Measurements from ENCODE around the gene NR3C2. TPM values are rescaled to one million over a fixed set of nuclear protein-coding genes. Genes with fewer than 3 reads are reported as not detected.
A peak's percentile ranks its signal among the peaks of the same experiment; 100 is the strongest.
"Not testable (repeated sequence)": the region's sequence is repeated elsewhere in the genome, so short reads cannot be mapped to it uniquely, and the experiment has no call there.

Gene NR3C2
- total RNA-seq, 1 donor from 2014 or later: 26.2 TPM

GRCh38 chr4:148101790-148102189 is 340.4 kb downstream of the NR3C2 start:
- intact Hi-C loops (cut with DNase I): no loop called here
- DNase-seq (ENCODE audit: low spot score): no peak
- no peak for ATAC-seq

GRCh38 chr4:148101235-148101634 is 341.0 kb downstream of the NR3C2 start:
- no peak for ATAC-seq
- DNase-seq (ENCODE audit: low spot score): no peak
- intact Hi-C loops (cut with DNase I): no loop called here

DNA sequence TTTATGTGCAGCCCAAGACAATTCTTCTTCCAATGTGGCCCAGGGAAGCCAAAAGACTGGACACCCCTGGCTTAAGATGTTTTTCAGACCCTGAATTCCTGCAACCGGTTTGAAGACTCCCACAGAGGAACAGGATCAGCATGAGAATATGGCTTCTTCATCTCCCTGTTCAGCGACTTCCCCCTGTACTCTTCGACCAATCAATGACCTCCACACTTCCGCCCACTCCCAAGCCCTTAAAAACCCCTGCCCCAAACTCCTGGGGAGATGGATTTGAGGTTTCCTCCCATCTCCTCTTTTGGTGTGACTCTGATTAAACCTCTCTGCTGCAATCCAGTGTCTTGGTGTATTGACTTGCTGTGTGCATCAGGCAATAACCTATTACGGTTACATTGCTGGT is 344.4 kb downstream of the NR3C2 start:
- ATAC-seq (no peak), DNase-seq (ENCODE audit: low spot score) (no peak)
- intact Hi-C loops (cut with DNase I): no loop called here

DNA sequence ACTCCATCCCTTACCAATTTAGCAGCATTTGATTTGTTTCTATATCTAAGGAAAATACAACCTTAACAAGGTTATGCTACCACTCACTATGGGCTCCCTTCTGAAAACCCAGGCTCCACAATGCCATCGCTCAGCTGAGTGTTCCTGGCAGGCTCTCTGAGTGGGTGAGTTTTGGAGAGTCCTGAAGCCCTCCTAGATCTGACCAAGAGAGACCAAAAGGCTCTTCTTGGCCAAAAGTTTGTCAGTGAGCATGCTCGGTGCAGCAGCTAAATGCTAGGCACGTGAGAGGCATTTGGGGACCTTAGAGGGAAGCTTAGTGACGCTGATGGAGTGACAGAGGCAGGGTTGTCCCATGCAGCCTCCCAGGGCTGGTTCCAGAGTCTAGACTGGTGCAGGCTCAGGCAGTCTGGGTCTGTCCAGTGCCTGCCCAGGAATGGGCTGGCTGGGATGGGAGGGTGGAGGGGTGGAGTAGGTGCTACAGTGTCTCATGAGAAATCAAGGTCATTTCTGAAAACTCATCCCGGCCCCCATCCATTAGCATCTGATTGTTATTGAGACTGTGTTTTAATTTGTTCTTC is 346.8 kb downstream of the NR3C2 start:
- DNase-seq (ENCODE audit: low spot score): no peak
- no peak for ATAC-seq
- intact Hi-C loops (cut with DNase I): no loop called here

DNA sequence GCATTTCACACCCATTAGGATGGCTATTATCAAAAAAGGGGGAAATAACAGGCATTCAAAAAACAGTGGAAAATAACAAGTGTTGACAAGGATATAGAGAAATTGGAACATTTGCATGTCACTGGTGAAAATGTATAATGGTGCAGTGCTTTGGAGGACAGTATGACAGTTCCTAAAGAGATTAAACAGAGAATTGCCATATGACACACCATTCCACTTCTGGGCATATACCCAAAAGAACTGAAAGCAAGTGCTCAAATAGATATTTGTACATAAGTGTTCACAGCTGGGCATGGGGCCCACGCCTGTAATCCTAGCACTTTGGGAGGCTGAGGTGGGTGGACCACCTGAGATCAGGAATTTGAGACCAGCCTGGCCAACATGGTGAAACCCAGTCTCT is 348.1 kb downstream of the NR3C2 start:
- intact Hi-C loops (cut with DNase I): no loop called here
- ATAC-seq (no peak), DNase-seq (ENCODE audit: low spot score) (no peak)

GRCh38 chr4:148093065-148093464 is 349.1 kb downstream of the NR3C2 start:
- intact Hi-C loops (cut with DNase I): no loop called here
- ATAC-seq: no peak
- DNase-seq (ENCODE audit: low spot score): no peak

- intact Hi-C loops (cut with DNase I): no loop called here
- no peak for DNase-seq (ENCODE audit: low spot score)
- ATAC-seq: no peak
Observed at GRCh38 chr4:148092316-148093014, 349.7 kb downstream of the NR3C2 start.

- DNase-seq (ENCODE audit: low spot score) (no peak), ATAC-seq (no peak)
- intact Hi-C loops (cut with DNase I): no loop called here
Observed at GRCh38 chr4:148091896-148092295, 350.3 kb downstream of the NR3C2 start.

- peak; percentile 34 for ATAC-seq
- intact Hi-C loops (cut with DNase I): no loop called here
- DNase-seq (ENCODE audit: low spot score): no peak
Observed at GRCh38 chr4:148090503-148091476, 351.4 kb downstream of the NR3C2 start.

- intact Hi-C loops (cut with DNase I): no loop called here
- DNase-seq (ENCODE audit: low spot score) (no peak), ATAC-seq (peak; percentile 23)
Observed at GRCh38 chr4:148090029-148090428, 352.2 kb downstream of the NR3C2 start.

- intact Hi-C loops (cut with DNase I): no loop called here
- DNase-seq (ENCODE audit: low spot score): no peak
- ATAC-seq: peak; percentile 40
Observed at GRCh38 chr4:148089624-148090023, 352.6 kb downstream of the NR3C2 start.

DNA sequence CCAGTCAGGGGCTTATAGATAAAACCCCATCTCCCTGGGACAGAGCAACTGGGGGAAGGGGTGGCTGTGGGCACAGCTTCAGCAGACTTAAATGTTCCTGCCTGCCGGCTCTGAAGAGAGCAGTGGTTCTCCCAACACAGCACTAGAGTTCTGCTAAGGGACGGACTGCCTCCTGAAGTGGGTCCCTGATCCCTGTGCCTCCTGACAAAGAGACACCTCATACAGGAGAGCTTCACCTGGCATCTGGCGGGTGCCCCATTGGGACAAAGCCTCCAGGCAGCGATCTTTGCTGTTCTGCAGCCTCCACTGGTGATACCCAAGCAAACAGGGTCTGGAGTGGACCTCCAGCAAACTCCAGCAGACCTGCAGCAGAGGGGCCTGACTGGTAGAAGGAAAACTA is 359.1 kb downstream of the NR3C2 start:
- intact Hi-C loops (cut with DNase I); ATAC-seq; DNase-seq (ENCODE audit: low spot score): not testable (repeated sequence)

DNA sequence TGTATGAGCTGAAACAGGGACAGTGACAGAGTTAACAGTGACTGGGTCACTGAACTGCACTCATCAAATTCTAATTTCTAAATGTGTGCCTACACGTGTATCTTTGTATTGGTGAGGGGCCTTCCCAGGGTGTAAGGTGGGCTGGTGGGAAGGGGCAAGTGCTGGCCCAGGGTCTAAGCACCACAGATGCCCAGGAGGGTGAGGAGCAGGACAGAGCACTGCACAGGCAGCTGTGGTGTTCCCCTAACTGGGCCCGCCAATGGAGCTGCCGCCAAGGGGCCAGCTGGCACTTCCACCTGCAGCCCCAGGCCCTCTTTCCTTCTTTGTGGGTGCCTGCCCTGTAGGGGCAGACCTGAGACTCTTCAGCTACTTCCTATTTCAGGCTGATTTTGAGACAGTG is 360.5 kb downstream of the NR3C2 start:
- peak; percentile 46 for ATAC-seq
- intact Hi-C loops (cut with DNase I): no loop called here
- no peak for DNase-seq (ENCODE audit: low spot score)

DNA sequence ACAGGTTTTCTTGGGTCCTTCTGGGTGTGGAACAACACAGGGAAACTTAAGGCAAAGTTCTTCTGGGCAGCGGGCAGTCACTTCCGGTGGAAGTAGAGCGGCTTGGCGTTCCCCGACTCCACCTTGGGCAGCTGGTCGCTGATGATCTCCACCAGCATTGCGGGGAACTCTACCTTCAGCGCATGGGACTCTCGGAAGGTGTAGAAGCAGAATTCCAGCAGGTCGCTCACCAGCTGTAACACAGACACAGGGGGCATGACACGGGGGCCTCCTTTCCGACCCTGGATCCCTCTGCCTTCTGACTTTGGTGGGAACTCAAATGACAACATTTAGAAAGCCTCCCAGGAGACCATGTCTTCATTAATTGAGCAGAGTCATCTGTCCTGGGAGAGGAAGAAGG is 360.9 kb downstream of the NR3C2 start:
- no peak for DNase-seq (ENCODE audit: low spot score)
- no peak for ATAC-seq
- intact Hi-C loops (cut with DNase I): no loop called here

GRCh38 chr4:148079961-148080360 is 362.3 kb downstream of the NR3C2 start:
- ATAC-seq (no peak), DNase-seq (ENCODE audit: low spot score) (no peak)
- intact Hi-C loops (cut with DNase I): no loop called here

DNA sequence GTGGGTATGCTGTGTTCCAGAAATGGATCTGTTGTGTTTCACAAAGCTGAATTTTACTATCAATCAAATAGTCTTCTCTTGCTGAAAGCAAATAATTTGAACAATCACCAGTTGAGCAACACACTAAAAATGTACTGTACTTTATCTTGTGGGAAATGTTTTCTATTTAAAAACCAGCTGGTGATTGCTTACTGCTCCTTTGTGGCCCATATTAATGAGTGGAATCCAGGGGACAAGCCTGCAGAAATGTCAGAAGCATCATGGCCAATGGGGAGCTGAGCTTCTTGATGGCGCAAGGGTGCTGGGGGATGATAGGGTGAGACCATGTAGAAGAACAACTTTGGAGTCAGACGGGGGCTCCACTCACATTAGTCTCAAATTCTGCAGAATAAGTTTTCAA is 364.2 kb downstream of the NR3C2 start:
- intact Hi-C loops (cut with DNase I): no loop called here

DNA sequence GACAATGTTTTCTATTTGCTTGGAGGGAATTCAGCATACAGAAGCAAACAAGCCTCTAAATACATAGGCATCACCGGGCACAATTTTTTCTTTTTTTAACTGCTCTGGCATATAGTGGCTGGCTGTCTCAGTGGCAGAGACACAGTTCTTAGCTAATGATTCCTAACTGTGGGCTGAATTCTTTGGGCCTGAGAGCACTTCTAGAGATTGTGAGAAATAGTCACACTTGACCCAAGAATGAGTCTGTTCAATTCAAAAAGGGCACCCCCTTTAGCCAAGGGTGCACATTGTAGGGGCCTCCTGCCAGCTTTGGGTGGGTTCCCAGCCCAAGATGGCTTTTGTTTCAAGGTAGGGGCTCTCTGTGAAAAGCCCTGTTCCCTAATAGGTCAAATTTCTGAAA is 364.6 kb downstream of the NR3C2 start:
- ATAC-seq (no peak), DNase-seq (ENCODE audit: low spot score) (no peak)
- intact Hi-C loops (cut with DNase I): no loop called here

More for the DNA sequence above, 364.2 kb downstream of the NR3C2 start:
- DNase-seq (ENCODE audit: low spot score): no peak
- no peak for ATAC-seq

DNA sequence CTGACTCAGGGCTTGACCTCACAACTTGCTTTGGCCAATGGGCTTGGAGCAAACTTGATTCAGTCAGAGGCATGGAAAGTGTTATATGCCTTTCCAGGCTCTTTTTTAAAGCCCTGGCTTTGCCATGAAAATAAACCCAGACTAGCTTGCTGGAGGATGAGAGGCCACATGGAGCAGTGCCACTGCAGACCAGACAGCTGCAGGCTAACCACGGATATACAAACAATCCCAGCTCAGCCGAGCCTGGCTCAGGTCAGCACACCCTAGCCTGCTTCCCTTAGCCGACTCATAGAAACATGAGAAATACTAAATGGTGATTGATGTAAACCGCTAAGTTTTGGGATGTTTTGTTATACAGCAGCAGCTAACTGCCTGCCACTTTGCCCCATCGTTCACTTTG is 365.2 kb downstream of the NR3C2 start:
- no peak for ATAC-seq
- DNase-seq (ENCODE audit: low spot score): no peak
- intact Hi-C loops (cut with DNase I): no loop called here

GRCh38 chr4:148075438-148075837 is 366.8 kb downstream of the NR3C2 start:
- DNase-seq (ENCODE audit: low spot score): no peak
- ATAC-seq: no peak
- intact Hi-C loops (cut with DNase I): no loop called here

DNA sequence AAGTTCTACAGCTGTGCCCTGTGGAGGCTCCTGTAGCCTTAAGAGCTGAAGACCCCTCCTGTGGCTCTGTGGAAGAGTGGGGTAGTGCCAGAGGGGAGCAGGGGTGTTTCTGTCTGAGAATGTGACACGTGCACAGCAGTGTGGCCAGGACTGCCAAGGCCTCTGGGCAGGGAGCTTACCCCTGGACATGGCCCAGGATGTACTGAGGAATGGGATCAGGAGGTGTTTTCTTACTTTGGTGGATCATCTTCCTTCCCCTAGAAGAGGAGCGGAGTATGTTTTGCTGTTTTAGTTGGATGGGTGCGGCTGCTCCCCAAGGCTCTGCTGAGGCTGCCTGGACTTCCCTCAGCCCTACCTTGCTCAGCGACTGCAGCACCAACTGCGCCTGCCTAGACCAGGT is 367.8 kb downstream of the NR3C2 start:
- DNase-seq (ENCODE audit: low spot score): no peak
- ATAC-seq: no peak
- intact Hi-C loops (cut with DNase I): no loop called here
